Stimulated activated CD8-positive, alpha-beta memory T cell treated with anti-CD3 and anti-CD28 coated beads, Interleukin-12 subunit alpha, Interleukin-12 subunit beta, amount 100 ng/mL, for 24 hours (primary cell): ENCODE measurements around the gene GGTLC3.
"Not testable (repeated sequence)": the region's sequence is repeated elsewhere in the genome, so short reads cannot be mapped to it uniquely, and the experiment has no call there.

Experiments used
- DNase-seq: peaks from one replicate; pipeline ENCODE4 v3.0.0-alpha.2; 2020; ENCODE audit errors: extremely low read depth

The GGTLC3 gene

GRCh38 chr22:18513454-18513853 lies 4.5 kb downstream of the GGTLC3 start:
- not testable (repeated sequence) for DNase-seq

- DNase-seq: not testable (repeated sequence)
Measured at GRCh38 chr22:18512378-18512777, 5.6 kb downstream of the GGTLC3 start.

GRCh38 chr22:18511327-18511726 lies 6.6 kb downstream of the GGTLC3 start:
- DNase-seq: not testable (repeated sequence)

GRCh38 chr22:18496227-18496626 lies 21.7 kb downstream of the GGTLC3 start:
- not testable (repeated sequence) for DNase-seq
